ENCODE data around the gene CHST9. TPM values are rescaled to one million over a fixed set of nuclear protein-coding genes. Genes with fewer than 3 reads are reported as not detected.
"Not testable (repeated sequence)": the region's sequence is repeated elsewhere in the genome, so short reads cannot be mapped to it uniquely, and the experiment has no call there.

Gene CHST9
- total and polyA plus RNA-seq, 7 donors: 0.12 to 3.1 (median 0.95) TPM; not detected in 1

DNA sequence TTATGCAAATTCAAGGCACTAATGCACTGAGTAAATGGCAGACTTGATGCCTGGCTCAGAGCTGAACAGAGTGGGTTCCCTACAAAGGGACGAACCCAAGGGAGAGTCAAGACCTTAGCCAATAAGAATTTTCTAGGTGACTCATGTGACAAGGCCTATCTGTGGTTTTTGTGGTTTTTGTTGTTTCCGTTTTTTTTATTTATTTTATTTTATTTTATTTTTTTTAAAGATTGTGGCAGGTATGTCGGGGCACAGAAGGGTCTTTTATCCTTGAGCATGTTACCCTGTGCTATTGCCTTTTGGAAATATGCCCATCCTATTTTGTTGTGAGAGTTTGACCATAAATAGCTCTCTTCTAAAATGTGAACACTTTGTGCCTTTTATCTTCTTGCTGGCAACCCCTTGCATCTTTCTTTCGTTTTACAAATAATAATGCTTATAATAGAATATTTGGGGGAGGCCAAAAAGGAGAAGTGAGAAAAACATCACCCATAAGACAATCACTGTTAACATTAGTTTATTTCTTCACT is 206.2 kb downstream of the CHST9 start:
- no peak for TF ChIP-seq EP300 (IDR thresholded peaks at IDR 0.05)
- TF ChIP-seq, protein P1, sequence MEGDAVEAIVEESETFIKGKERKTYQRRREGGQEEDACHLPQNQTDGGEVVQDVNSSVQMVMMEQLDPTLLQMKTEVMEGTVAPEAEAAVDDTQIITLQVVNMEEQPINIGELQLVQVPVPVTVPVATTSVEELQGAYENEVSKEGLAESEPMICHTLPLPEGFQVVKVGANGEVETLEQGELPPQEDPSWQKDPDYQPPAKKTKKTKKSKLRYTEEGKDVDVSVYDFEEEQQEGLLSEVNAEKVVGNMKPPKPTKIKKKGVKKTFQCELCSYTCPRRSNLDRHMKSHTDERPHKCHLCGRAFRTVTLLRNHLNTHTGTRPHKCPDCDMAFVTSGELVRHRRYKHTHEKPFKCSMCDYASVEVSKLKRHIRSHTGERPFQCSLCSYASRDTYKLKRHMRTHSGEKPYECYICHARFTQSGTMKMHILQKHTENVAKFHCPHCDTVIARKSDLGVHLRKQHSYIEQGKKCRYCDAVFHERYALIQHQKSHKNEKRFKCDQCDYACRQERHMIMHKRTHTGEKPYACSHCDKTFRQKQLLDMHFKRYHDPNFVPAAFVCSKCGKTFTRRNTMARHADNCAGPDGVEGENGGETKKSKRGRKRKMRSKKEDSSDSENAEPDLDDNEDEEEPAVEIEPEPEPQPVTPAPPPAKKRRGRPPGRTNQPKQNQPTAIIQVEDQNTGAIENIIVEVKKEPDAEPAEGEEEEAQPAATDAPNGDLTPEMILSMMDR (IDR thresholded peaks at IDR 0.05): no peak
- no peak for TF ChIP-seq POLR2AphosphoS5 (IDR thresholded peaks at IDR 0.05)
- no peak for TF ChIP-seq POLR2A (IDR thresholded peaks at IDR 0.05)
- no peaks in the 10 kb centered on the region for H3K4me1 ChIP-seq
- H3K4me3 ChIP-seq: no peak overlapping the region
- H3K9me3 ChIP-seq: no peaks in the 10 kb centered on the region
- no peaks in the 10 kb centered on the region for H3K36me3 ChIP-seq
- H3K27ac ChIP-seq: no peak overlapping the region
- DNase-seq: no peak
- no peaks in the 10 kb centered on the region for H3K27me3 ChIP-seq
- 53 to 66% methylated on average over 4 of the region's 4 CpGs for WGBS, 2 donors
- intact Hi-C loops (cut with DNase I): no loop called here

GRCh38 chr18:26977781-26978180 is 207.3 kb downstream of the CHST9 start:
- Histone ChIP-seq H3K9me3 (no peaks in the 10 kb centered on the region), H3K4me1 (no peaks in the 10 kb centered on the region), H3K4me3 (no peak overlapping the region), H3K36me3 (no peaks in the 10 kb centered on the region), H3K27ac (no peak overlapping the region), H3K27me3 (no peaks in the 10 kb centered on the region)
- 68 to 75% methylated on average over 1 of the region's 1 CpG for WGBS, 2 donors
- intact Hi-C loops (cut with DNase I): no loop called here
- no peak for TF ChIP-seq POLR2A (IDR thresholded peaks at IDR 0.05)
- TF ChIP-seq, protein P1 (IDR thresholded peaks at IDR 0.05): no peak
- no peak for TF ChIP-seq EP300 (IDR thresholded peaks at IDR 0.05)
- no peak for TF ChIP-seq POLR2AphosphoS5 (IDR thresholded peaks at IDR 0.05)
- DNase-seq: no peak

DNA sequence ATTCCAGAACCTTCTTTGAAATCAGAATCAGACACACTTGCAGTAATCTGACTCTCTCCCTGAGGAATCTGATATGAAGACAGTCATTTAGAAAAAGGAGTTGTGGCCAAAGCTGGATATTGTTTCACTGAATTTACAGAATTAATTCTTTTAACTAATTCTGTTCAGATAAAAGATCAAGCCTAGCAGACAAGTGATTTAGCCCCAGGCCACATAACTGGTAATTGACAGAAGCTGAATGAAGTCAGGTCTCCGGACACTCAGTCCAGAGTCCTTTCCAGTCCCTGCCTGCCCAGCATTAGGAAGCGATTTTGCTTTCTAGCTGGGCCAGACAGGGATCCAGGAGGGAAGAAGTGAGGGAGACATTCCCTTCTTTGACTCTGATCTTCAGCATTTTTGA is 208.9 kb downstream of the CHST9 start:
- H3K36me3 ChIP-seq: no peaks in the 10 kb centered on the region
- no peaks in the 10 kb centered on the region for H3K27me3 ChIP-seq
- no peaks in the 10 kb centered on the region for H3K4me1 ChIP-seq
- no peaks in the 10 kb centered on the region for H3K9me3 ChIP-seq
- no peak for DNase-seq
- H3K27ac ChIP-seq: no peak overlapping the region
- WGBS, 2 donors: 79 to 89% methylated on average over 2 of the region's 2 CpGs
- H3K4me3 ChIP-seq: no peak overlapping the region
- intact Hi-C loops (cut with DNase I): no loop called here
- TF ChIP-seq, protein P1 (IDR thresholded peaks at IDR 0.05): no peak
- TF ChIP-seq EP300 (IDR thresholded peaks at IDR 0.05) (no peak), POLR2AphosphoS5 (IDR thresholded peaks at IDR 0.05) (no peak), POLR2A (IDR thresholded peaks at IDR 0.05) (no peak)

DNA sequence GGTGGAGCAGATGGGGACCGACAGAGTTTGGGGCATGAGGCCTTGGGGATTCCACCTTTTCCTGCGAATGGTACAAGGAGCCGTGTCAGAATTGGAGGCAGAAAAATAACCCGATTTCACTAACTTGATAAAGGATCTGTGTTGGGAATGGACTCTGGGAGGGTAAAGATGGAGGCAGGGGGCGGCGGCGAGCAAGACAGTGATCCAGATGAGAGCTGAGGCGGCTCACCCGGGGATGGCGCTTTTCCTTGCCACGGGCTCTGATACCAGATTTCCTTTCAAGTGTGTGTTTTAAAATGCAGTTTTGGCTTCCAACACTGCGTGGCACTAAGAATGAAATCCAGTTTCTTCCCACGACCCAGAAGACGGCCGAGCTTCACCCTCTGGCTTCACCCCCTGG is 212.6 kb downstream of the CHST9 start:
- H3K9me3 ChIP-seq; intact Hi-C loops (cut with DNase I); H3K4me3 ChIP-seq; H3K27me3 ChIP-seq; DNase-seq; H3K36me3 ChIP-seq; H3K27ac ChIP-seq; H3K4me1 ChIP-seq: not testable (repeated sequence)
- WGBS, 2 donors: 92 to 93% methylated on average over 15 of the region's 15 CpGs

DNA sequence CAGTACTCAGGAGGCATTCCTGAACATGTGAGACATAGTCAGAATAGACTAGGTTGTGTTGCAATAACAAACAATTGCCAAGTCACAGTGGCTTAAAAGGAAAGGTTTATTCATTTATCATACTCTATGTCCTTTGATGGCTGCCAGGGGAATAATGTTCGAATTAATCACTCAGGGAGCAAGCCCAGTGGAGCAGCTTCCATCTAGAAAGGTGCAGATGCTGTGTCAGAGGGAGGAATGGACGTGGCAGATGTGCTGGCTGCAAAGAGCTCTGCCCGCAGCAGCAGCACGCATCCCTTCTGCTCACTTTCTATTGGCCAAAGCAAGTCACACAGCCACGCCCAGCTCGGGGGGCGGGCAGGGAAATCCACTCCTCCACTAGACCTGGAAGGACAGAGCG is 213.7 kb downstream of the CHST9 start:
- H3K4me1 ChIP-seq: no peaks in the 10 kb centered on the region
- intact Hi-C loops (cut with DNase I): no loop called here
- TF ChIP-seq, protein P1 (IDR thresholded peaks at IDR 0.05): no peak
- TF ChIP-seq POLR2A (IDR thresholded peaks at IDR 0.05) (no peak), EP300 (IDR thresholded peaks at IDR 0.05) (no peak), POLR2AphosphoS5 (IDR thresholded peaks at IDR 0.05) (no peak)
- H3K4me3 ChIP-seq: no peak overlapping the region
- DNase-seq: no peak
- H3K27me3 ChIP-seq: no peaks in the 10 kb centered on the region
- 70 to 85% methylated on average over 8 of the region's 8 CpGs for WGBS, 2 donors
- no peaks in the 10 kb centered on the region for H3K9me3 ChIP-seq
- no peak overlapping the region for H3K27ac ChIP-seq
- no peaks in the 10 kb centered on the region for H3K36me3 ChIP-seq

Data from sigmoid colon (tissue), 7 donors.